SU-DHL-6 (cell line): Measurements from ENCODE around the gene AGPAT4.
"Not testable (repeated sequence)": the region's sequence is repeated elsewhere in the genome, so short reads cannot be mapped to it uniquely, and the experiment has no call there.

ENCODE experiments used
- H2AFZ ChIP-seq: fragments of 200-600 bp; sonication (generic); 2 replicates; pipeline ENCODE4 v1.6.1; 2014; ENCODE audit warnings: low read depth, mild to moderate bottlenecking, moderate library complexity, mixed read lengths, antibody characterized with exemption, low read length; ENCODE audit not compliant: severe bottlenecking
- H3F3A ChIP-seq: fragments of 200-600 bp; shearing (Covaris generic); 2 replicates; pipeline ENCODE4 v1.6.0; 2016; ENCODE audit warnings: antibody characterized with exemption, mild to moderate bottlenecking; ENCODE audit not compliant: insufficient read depth
- H3K27ac ChIP-seq: fragments of 200-600 bp; sonication (generic); 2 replicates; pipeline ENCODE4 v1.5.1; 2016; ENCODE audit warnings: low read depth, mild to moderate bottlenecking, low read length, moderate library complexity, mixed read lengths
- H3K27me3 ChIP-seq: fragments of 200-600 bp; sonication (generic), shearing (Covaris generic); 2 replicates; pipeline ENCODE4 v1.6.0; 2014; ENCODE audit warnings: mild to moderate bottlenecking, low read length
- H3K36me3 ChIP-seq: fragments of 200-600 bp; sonication (generic); 2 replicates; pipeline ENCODE4 v1.6.1; 2014; ENCODE audit warnings: mild to moderate bottlenecking, low read length, mixed read lengths
- H3K4me2 ChIP-seq: fragments of 300-600, 200-600 bp; shearing (Covaris generic), sonication (generic); 2 replicates; pipeline ENCODE4 v1.6.0; 2014; ENCODE audit warnings: low read length, low read depth, mild to moderate bottlenecking; ENCODE audit not compliant: poor library complexity, severe bottlenecking
- H3K4me3 ChIP-seq: fragments of 200-600 bp; sonication (generic); 2 replicates; pipeline ENCODE4 v1.5.1; 2014; ENCODE audit warnings: antibody characterized with exemption, low read length, mild to moderate bottlenecking, mixed read lengths; ENCODE audit not compliant: insufficient read depth, poor library complexity, severe bottlenecking
- H3K79me2 ChIP-seq: fragments of 200-600 bp; sonication (generic); 2 replicates; pipeline ENCODE4 v1.6.1; 2014; ENCODE audit warnings: mild to moderate bottlenecking, low read length, moderate library complexity; ENCODE audit not compliant: insufficient read depth
- H3K9ac ChIP-seq: fragments of 200-600 bp; sonication (generic); 2 replicates; pipeline ENCODE4 v1.7.0; 2014; ENCODE audit warnings: mild to moderate bottlenecking, low read length
- H3K9me2 ChIP-seq: fragments of 200-600 bp; sonication (generic); replicated peaks from 2 replicates; pipeline ENCODE4 v1.6.1; 2014; ENCODE audit warnings: low read length; ENCODE audit not compliant: insufficient read depth
- H3K9me3 ChIP-seq: fragments of 200-600 bp; sonication (generic); 2 replicates; pipeline ENCODE4 v1.6.1; 2014; ENCODE audit warnings: low read length, mixed read lengths; ENCODE audit not compliant: insufficient read depth
- H4K20me1 ChIP-seq: fragments of 200-600 bp; sonication (generic); 2 replicates; pipeline ENCODE4 v1.6.1; 2014; ENCODE audit warnings: low read depth, mild to moderate bottlenecking, antibody characterized with exemption, low read length, moderate library complexity, mixed read lengths
- EZH2phosphoT487 ChIP-seq: fragments of 200-600 bp; sonication (generic), shearing (Covaris generic); conservative IDR thresholded peaks from 2 replicates; pipeline ENCODE4 v1.6.1; 2018; ENCODE audit warnings: mild to moderate bottlenecking, antibody characterized with exemption, low read length, moderate library complexity, mixed read lengths
- TF ChIP-seq, protein P1 (sequence below): fragments of 200-600 bp; sonication (generic); IDR thresholded peaks from one replicate; pipeline ENCODE4 v1.5.1; 2017; ENCODE audit warnings: antibody characterized with exemption, mild to moderate bottlenecking, low read length, moderate library complexity; ENCODE audit not compliant: insufficient read depth, poor library complexity, severe bottlenecking

The AGPAT4 gene

GRCh38 chr6:161128230-161128629 is 145.6 kb downstream of the AGPAT4 start:
- Histone ChIP-seq H3K9ac (no peak overlapping the region), H3K27ac (no peak overlapping the region), H3K9me2 (no peaks in the 10 kb centered on the region), H3K4me2 (no peak overlapping the region), H3K27me3 (no peaks in the 10 kb centered on the region), H2AFZ (no peak overlapping the region), H3K79me2 (no peaks in the 10 kb centered on the region), H3K9me3 (no peaks in the 10 kb centered on the region), H3K4me3 (no peak overlapping the region), H3F3A (no peaks in the 10 kb centered on the region), H4K20me1 (no peaks in the 10 kb centered on the region), H3K36me3 (0 out of 2 replicates have a peak, but pooled peaks cover 3% of the 10 kb centered on the region)
- no peak for TF ChIP-seq EZH2phosphoT487
- TF ChIP-seq, protein P1, sequence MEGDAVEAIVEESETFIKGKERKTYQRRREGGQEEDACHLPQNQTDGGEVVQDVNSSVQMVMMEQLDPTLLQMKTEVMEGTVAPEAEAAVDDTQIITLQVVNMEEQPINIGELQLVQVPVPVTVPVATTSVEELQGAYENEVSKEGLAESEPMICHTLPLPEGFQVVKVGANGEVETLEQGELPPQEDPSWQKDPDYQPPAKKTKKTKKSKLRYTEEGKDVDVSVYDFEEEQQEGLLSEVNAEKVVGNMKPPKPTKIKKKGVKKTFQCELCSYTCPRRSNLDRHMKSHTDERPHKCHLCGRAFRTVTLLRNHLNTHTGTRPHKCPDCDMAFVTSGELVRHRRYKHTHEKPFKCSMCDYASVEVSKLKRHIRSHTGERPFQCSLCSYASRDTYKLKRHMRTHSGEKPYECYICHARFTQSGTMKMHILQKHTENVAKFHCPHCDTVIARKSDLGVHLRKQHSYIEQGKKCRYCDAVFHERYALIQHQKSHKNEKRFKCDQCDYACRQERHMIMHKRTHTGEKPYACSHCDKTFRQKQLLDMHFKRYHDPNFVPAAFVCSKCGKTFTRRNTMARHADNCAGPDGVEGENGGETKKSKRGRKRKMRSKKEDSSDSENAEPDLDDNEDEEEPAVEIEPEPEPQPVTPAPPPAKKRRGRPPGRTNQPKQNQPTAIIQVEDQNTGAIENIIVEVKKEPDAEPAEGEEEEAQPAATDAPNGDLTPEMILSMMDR = no peak

- Histone ChIP-seq H3K36me3 (0 out of 2 replicates have a peak, but pooled peaks cover 3% of the 10 kb centered on the region), H3F3A (no peaks in the 10 kb centered on the region)
- TF ChIP-seq, protein P1 = no peak
- no peak for TF ChIP-seq EZH2phosphoT487
Measured at GRCh38 chr6:161127071-161127740, 146.7 kb downstream of the AGPAT4 start.

GRCh38 chr6:161125591-161125990 is 148.3 kb downstream of the AGPAT4 start:
- Histone ChIP-seq H3K27me3 (no peaks in the 10 kb centered on the region), H3K4me2 (no peak overlapping the region), H3K36me3 (0 out of 2 replicates have a peak, but pooled peaks cover 3% of the 10 kb centered on the region), H3K9me3 (no peaks in the 10 kb centered on the region), H4K20me1 (no peaks in the 10 kb centered on the region), H3K79me2 (no peaks in the 10 kb centered on the region), H3F3A (no peaks in the 10 kb centered on the region), H3K27ac (no peak overlapping the region), H3K9me2 (no peaks in the 10 kb centered on the region), H3K4me3 (no peak overlapping the region), H2AFZ (no peak overlapping the region), H3K9ac (no peak overlapping the region)
- TF ChIP-seq EZH2phosphoT487 = no peak
- TF ChIP-seq, protein P1 = no peak

More at GRCh38 chr6:161127071-161127740, 146.7 kb downstream of the AGPAT4 start:
- Histone ChIP-seq H3K27ac (no peak overlapping the region), H3K4me2 (no peak overlapping the region), H3K9ac (no peak overlapping the region), H4K20me1 (no peaks in the 10 kb centered on the region), H3K79me2 (no peaks in the 10 kb centered on the region), H3K9me2 (no peaks in the 10 kb centered on the region), H3K9me3 (no peaks in the 10 kb centered on the region), H2AFZ (no peak overlapping the region), H3K27me3 (no peaks in the 10 kb centered on the region), H3K4me3 (no peak overlapping the region)

DNA sequence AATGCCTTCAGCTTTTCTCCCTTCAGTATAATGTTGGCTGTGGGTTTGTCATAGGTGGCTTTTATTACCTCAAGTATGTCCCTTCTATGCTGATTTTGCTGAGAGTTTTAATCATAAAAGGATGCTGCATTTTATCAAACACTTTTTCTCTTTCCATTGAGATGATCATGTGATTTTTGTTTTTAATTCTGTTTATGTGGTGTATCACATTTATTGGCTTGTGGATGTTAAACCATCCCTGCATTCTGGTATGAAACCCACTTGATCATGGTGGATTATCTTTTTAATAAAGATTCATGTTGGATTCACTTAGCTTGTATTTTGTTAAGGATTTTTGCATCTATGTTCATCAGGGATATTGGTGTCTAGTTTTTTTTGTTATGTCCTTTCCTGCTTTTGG is 150.5 kb downstream of the AGPAT4 start:
- not testable (repeated sequence) for H3K27ac ChIP-seq, H3K4me3 ChIP-seq, H2AFZ ChIP-seq, H3K9me3 ChIP-seq, H3K4me2 ChIP-seq, H4K20me1 ChIP-seq, H3K79me2 ChIP-seq, H3K9me2 ChIP-seq, H3K9ac ChIP-seq, H3F3A ChIP-seq, H3K27me3 ChIP-seq
- 0 out of 2 replicates have a peak, but pooled peaks cover 11% of the 10 kb centered on the region for H3K36me3 ChIP-seq
